T-helper 17 cell (primary cell): ENCODE data around the gene TPD52L1. TPM values are rescaled to one million over a fixed set of nuclear protein-coding genes. Genes with fewer than 3 reads are reported as not detected.

Experiments
- ATAC-seq: fragments of 150-1000 bp; cut with Tn5 transposase; 2 replicates; pipeline ENCODE4 v1.10.0; 2021; ENCODE audit warnings: mild to moderate bottlenecking, moderate library complexity
- DNase-seq, 3 donors: peaks; one replicate each; pipeline versions ENCODE4 v3.0.0 to v3.0.0-alpha.2; 2020 to 2021
- H3K9me3 ChIP-seq: one replicate; pipeline ENCODE4 v1.7.0; 2013; ENCODE audit warnings: low read length, mild to moderate bottlenecking; ENCODE audit not compliant: control insufficient read depth, poor library complexity, severe bottlenecking
- H3K27ac Mint-ChIP-seq: one replicate; pipeline ENCODE4 v1.8.0; 2022; ENCODE audit warnings: mild to moderate bottlenecking, moderate library complexity, mixed read lengths
- H3K27me3 Mint-ChIP-seq: one replicate; pipeline ENCODE4 v1.8.0; 2022; ENCODE audit warnings: mixed read lengths
- H3K36me3 Mint-ChIP-seq: one replicate; pipeline ENCODE4 v1.8.0; 2022; ENCODE audit warnings: low read depth, mixed read lengths
- H3K4me1 Mint-ChIP-seq: one replicate; pipeline ENCODE4 v1.8.0; 2022; ENCODE audit warnings: mild to moderate bottlenecking, mixed read lengths
- H3K4me3 Mint-ChIP-seq: one replicate; pipeline ENCODE4 v1.8.0; 2022; ENCODE audit warnings: mild to moderate bottlenecking, moderate library complexity, mixed read lengths
- total RNA-seq, 4 donors: library from RNA in 2 of 4; stranded (reverse) in 2 of 4; gene quantifications; one replicate each; pipeline ENCODE4 v1.2.3 and lab custom pipeline; 2022 to 2026

The TPD52L1 gene
- total RNA-seq (not detected), total RNA-seq (lab: John Stamatoyannopoulos, UW) (0.23 to 0.30 reads per million in 2 donors)

- DNase-seq = peak; percentile 18 to 29 (median 20)
- Mint-ChIP-seq H3K4me3 (peak within 1 kb of the TSS; percentile 83), H3K27ac (no peak within 1 kb of the TSS), H3K4me1 (no peaks in the 10 kb centered on the region), H3K36me3 (no peaks in the 10 kb centered on the region), H3K27me3 (peaks cover 46% of the 10 kb centered on the region)
- ATAC-seq = peak; percentile 90
- H3K9me3 ChIP-seq = no peaks in the 10 kb centered on the region
Observed at GRCh38 chr6:125153391-125154117, at the start of gene TPD52L1. TPD52L1 (plus strand) TSS chr6:125153773; CDS start chr6:125153952, 179 bp downstream.

GRCh38 chr6:125104425-125104824 lies 49.1 kb upstream of the TPD52L1 start:
- Mint-ChIP-seq H3K4me3 (no peak overlapping the region), H3K36me3 (no peaks in the 10 kb centered on the region), H3K27ac (no peak overlapping the region), H3K4me1 (peaks cover 11% of the 10 kb centered on the region), H3K27me3 (no peaks in the 10 kb centered on the region)
- ATAC-seq (no peak), DNase-seq (no peak)
- no peaks in the 10 kb centered on the region for H3K9me3 ChIP-seq

- ATAC-seq (no peak), DNase-seq (no peak)
- no peaks in the 10 kb centered on the region for H3K9me3 ChIP-seq
- Mint-ChIP-seq H3K27ac (no peak overlapping the region), H3K27me3 (no peaks in the 10 kb centered on the region), H3K4me3 (no peak overlapping the region), H3K4me1 (peaks cover 2% of the 10 kb centered on the region), H3K36me3 (no peaks in the 10 kb centered on the region)
Observed at GRCh38 chr6:125107048-125107447, 46.5 kb upstream of the TPD52L1 start.

- H3K4me1 Mint-ChIP-seq = no peaks in the 10 kb centered on the region
- H3K4me3 Mint-ChIP-seq = no peak overlapping the region
- no peaks in the 10 kb centered on the region for H3K27me3 Mint-ChIP-seq
- no peak for DNase-seq
- no peak overlapping the region for H3K27ac Mint-ChIP-seq
- no peak for ATAC-seq
- H3K36me3 Mint-ChIP-seq = no peaks in the 10 kb centered on the region
- H3K9me3 ChIP-seq = no peaks in the 10 kb centered on the region
Observed at GRCh38 chr6:125107896-125108295, 45.7 kb upstream of the TPD52L1 start.

- no peaks in the 10 kb centered on the region for H3K36me3 Mint-ChIP-seq
- no peak for DNase-seq
- ATAC-seq = no peak
- no peak overlapping the region for H3K27ac Mint-ChIP-seq
- no peak overlapping the region for H3K4me3 Mint-ChIP-seq
- H3K27me3 Mint-ChIP-seq = no peaks in the 10 kb centered on the region
- no peaks in the 10 kb centered on the region for H3K9me3 ChIP-seq
- no peaks in the 10 kb centered on the region for H3K4me1 Mint-ChIP-seq
Observed at GRCh38 chr6:125110056-125110455, 43.5 kb upstream of the TPD52L1 start.

GRCh38 chr6:125111219-125111983 lies 42.2 kb upstream of the TPD52L1 start:
- H3K9me3 ChIP-seq = no peaks in the 10 kb centered on the region
- ATAC-seq = no peak
- H3K27ac Mint-ChIP-seq = no peak overlapping the region
- H3K4me1 Mint-ChIP-seq = peaks cover 2% of the 10 kb centered on the region
- no peaks in the 10 kb centered on the region for H3K36me3 Mint-ChIP-seq
- no peaks in the 10 kb centered on the region for H3K27me3 Mint-ChIP-seq
- DNase-seq = no peak
- no peak overlapping the region for H3K4me3 Mint-ChIP-seq

GRCh38 chr6:125112934-125113333 lies 40.6 kb upstream of the TPD52L1 start:
- peaks cover 2% of the 10 kb centered on the region for H3K4me1 Mint-ChIP-seq
- H3K4me3 Mint-ChIP-seq = no peak overlapping the region
- H3K36me3 Mint-ChIP-seq = no peaks in the 10 kb centered on the region
- no peak overlapping the region for H3K27ac Mint-ChIP-seq
- ATAC-seq (no peak), DNase-seq (no peak)
- H3K27me3 Mint-ChIP-seq = peaks cover 5% of the 10 kb centered on the region
- no peaks in the 10 kb centered on the region for H3K9me3 ChIP-seq

GRCh38 chr6:125114248-125114858 lies 39.2 kb upstream of the TPD52L1 start:
- Mint-ChIP-seq H3K27me3 (peaks cover 5% of the 10 kb centered on the region), H3K4me1 (peaks cover 2% of the 10 kb centered on the region), H3K27ac (no peak overlapping the region), H3K36me3 (no peaks in the 10 kb centered on the region), H3K4me3 (no peak overlapping the region)
- ATAC-seq (no peak), DNase-seq (peak in 1 of 3 donors; percentile 23)
- no peaks in the 10 kb centered on the region for H3K9me3 ChIP-seq

GRCh38 chr6:125116170-125116569 lies 37.4 kb upstream of the TPD52L1 start:
- no peak overlapping the region for H3K27ac Mint-ChIP-seq
- no peak overlapping the region for H3K4me3 Mint-ChIP-seq
- H3K9me3 ChIP-seq = no peaks in the 10 kb centered on the region
- H3K4me1 Mint-ChIP-seq = peaks cover 2% of the 10 kb centered on the region
- no peak for DNase-seq
- H3K36me3 Mint-ChIP-seq = no peaks in the 10 kb centered on the region
- ATAC-seq = no peak
- H3K27me3 Mint-ChIP-seq = peaks cover 16% of the 10 kb centered on the region

- Mint-ChIP-seq H3K36me3 (no peaks in the 10 kb centered on the region), H3K27ac (no peak overlapping the region), H3K27me3 (peaks cover 22% of the 10 kb centered on the region), H3K4me3 (no peak overlapping the region), H3K4me1 (peaks cover 2% of the 10 kb centered on the region)
- no peak for DNase-seq
- H3K9me3 ChIP-seq = no peaks in the 10 kb centered on the region
- no peak for ATAC-seq
Observed at GRCh38 chr6:125116710-125117109, 36.9 kb upstream of the TPD52L1 start.

GRCh38 chr6:125117818-125118217 lies 35.8 kb upstream of the TPD52L1 start:
- H3K36me3 Mint-ChIP-seq = no peaks in the 10 kb centered on the region
- H3K9me3 ChIP-seq = no peaks in the 10 kb centered on the region
- DNase-seq = no peak
- H3K27ac Mint-ChIP-seq = no peak overlapping the region
- H3K4me1 Mint-ChIP-seq = peaks cover 2% of the 10 kb centered on the region
- peaks cover 28% of the 10 kb centered on the region for H3K27me3 Mint-ChIP-seq
- ATAC-seq = no peak
- H3K4me3 Mint-ChIP-seq = no peak overlapping the region

- peaks cover 2% of the 10 kb centered on the region for H3K36me3 Mint-ChIP-seq
- H3K9me3 ChIP-seq = no peaks in the 10 kb centered on the region
- H3K4me1 Mint-ChIP-seq = peaks cover 2% of the 10 kb centered on the region
- no peak overlapping the region for H3K27ac Mint-ChIP-seq
- H3K27me3 Mint-ChIP-seq = peaks cover 47% of the 10 kb centered on the region
- DNase-seq = no peak
- H3K4me3 Mint-ChIP-seq = no peak overlapping the region
- no peak for ATAC-seq
Observed at GRCh38 chr6:125120054-125120590, 33.5 kb upstream of the TPD52L1 start.

- no peak overlapping the region for H3K4me3 Mint-ChIP-seq
- no peak for DNase-seq
- ATAC-seq = no peak
- H3K9me3 ChIP-seq = no peaks in the 10 kb centered on the region
- peaks cover 52% of the 10 kb centered on the region for H3K27me3 Mint-ChIP-seq
- no peak overlapping the region for H3K27ac Mint-ChIP-seq
- no peaks in the 10 kb centered on the region for H3K4me1 Mint-ChIP-seq
- peaks cover 2% of the 10 kb centered on the region for H3K36me3 Mint-ChIP-seq
Observed at GRCh38 chr6:125121894-125122293, 31.7 kb upstream of the TPD52L1 start.
